Esophagus muscularis mucosa (tissue), 3 donors: ENCODE results near the gene IGFL4.

Experiments
- CTCF ChIP-seq, 3 experiments: fragments of 200-600 bp in 2 of 3; fragments of 450-650 bp in 1 of 3; sonication (generic) in 2 of 3; IDR thresholded peaks; one replicate each; pipeline ENCODE4 v1.5.1; 2017 to 2019; ENCODE audit warnings: antibody characterized with exemption in 3 of 3, mild to moderate bottlenecking in 2 of 3, moderate library complexity in 1 of 3
- EP300 ChIP-seq: sonication (generic); formaldehyde crosslinking; IDR thresholded peaks from one replicate; pipeline ENCODE4 v1.6.1; 2017; ENCODE audit warnings: antibody characterized with exemption

- TF ChIP-seq CTCF (IDR thresholded peaks at IDR 0.05): no peak
- no peak for TF ChIP-seq EP300
These were observed 47.3 kb upstream of the IGFL4 start for GRCh38 chr19:46088101-46088500.
